ENCODE data around the gene HHIP. TPM values are rescaled to one million over a fixed set of nuclear protein-coding genes. Genes with fewer than 3 reads are reported as not detected.

The HHIP gene
- total and polyA plus RNA-seq, 5 donors, result 0.03 to 1.2 (median 0.27) TPM; not detected in 1

- ATAC-seq (no peak), DNase-seq (no peak)
- Histone ChIP-seq H3K9me3 (ENCODE audit: control insufficient read depth, low read length) (no peaks in the 10 kb centered on the region), H3K27ac (ENCODE audit: low read length) (no peak overlapping the region), H3K4me3 (ENCODE audit: low read length) (no peak overlapping the region), H3K27me3 (ENCODE audit: control insufficient read depth, insufficient read depth) (no peaks in the 10 kb centered on the region), H3K4me1 (ENCODE audit: control insufficient read depth, insufficient read depth, low read length) (peaks cover 2% of the 10 kb centered on the region)
- WGBS, result 63% methylated on average over 12 of the region's 12 CpGs
- intact Hi-C loops (cut with DNase I), result no loop called here
Measured at GRCh38 chr4:144644368-144645101, 1.4 kb upstream of the HHIP start.

- intact Hi-C loops (cut with DNase I), result no loop called here
- peak overlapping the region; percentile 74 for H3K4me3 ChIP-seq (ENCODE audit: low read length)
- H3K9me3 ChIP-seq (ENCODE audit: control insufficient read depth, low read length), result no peaks in the 10 kb centered on the region
- 25% methylated on average over 29 of the region's 29 CpGs for WGBS
- peaks cover 2% of the 10 kb centered on the region for H3K4me1 ChIP-seq (ENCODE audit: control insufficient read depth, insufficient read depth, low read length)
- H3K27me3 ChIP-seq (ENCODE audit: control insufficient read depth, insufficient read depth), result no peaks in the 10 kb centered on the region
- peak; percentile 22 to 23 for ATAC-seq
- peak in 2 of 3 donors; percentile 9 to 56 for DNase-seq
- H3K27ac ChIP-seq (ENCODE audit: low read length), result no peak overlapping the region
Measured at GRCh38 chr4:144645102-144645630, 790 bp upstream of the HHIP start.

GRCh38 chr4:144646523-144647094 lies 653 bp downstream of the HHIP start:
- under 1% methylated on average over 22 of the region's 22 CpGs for whole genome bisulfite sequencing
- intact Hi-C loops (cut with DNase I), result no loop called here
- Histone ChIP-seq H3K27me3 (ENCODE audit: control insufficient read depth, insufficient read depth) (no peaks in the 10 kb centered on the region), H3K9me3 (ENCODE audit: control insufficient read depth, low read length) (no peaks in the 10 kb centered on the region), H3K4me3 (ENCODE audit: low read length) (peak overlapping the region; percentile 74), H3K27ac (ENCODE audit: low read length) (no peak overlapping the region), H3K4me1 (ENCODE audit: control insufficient read depth, insufficient read depth, low read length) (peaks cover 2% of the 10 kb centered on the region)
- peak; percentile 19 to 43 for ATAC-seq
- DNase-seq, result peak in 2 of 3 donors; percentile 38 to 43

GRCh38 chr4:144647095-144647561 lies 1.2 kb downstream of the HHIP start:
- Histone ChIP-seq H3K27ac (ENCODE audit: low read length) (no peak overlapping the region), H3K4me1 (ENCODE audit: control insufficient read depth, insufficient read depth, low read length) (peaks cover 2% of the 10 kb centered on the region), H3K4me3 (ENCODE audit: low read length) (peak overlapping the region; percentile 74), H3K9me3 (ENCODE audit: control insufficient read depth, low read length) (no peaks in the 10 kb centered on the region), H3K27me3 (ENCODE audit: control insufficient read depth, insufficient read depth) (no peaks in the 10 kb centered on the region)
- intact Hi-C loops (cut with DNase I), result no loop called here
- 3% methylated on average over 20 of the region's 20 CpGs for WGBS
- DNase-seq (peak in 1 of 3 donors; percentile 20), ATAC-seq (no peak)

- no peak for ATAC-seq
- WGBS, result 39% methylated on average over 4 of the region's 4 CpGs
- H3K4me3 ChIP-seq (ENCODE audit: low read length), result peak overlapping the region; percentile 74
- intact Hi-C loops (cut with DNase I), result no loop called here
- no peaks in the 10 kb centered on the region for H3K9me3 ChIP-seq (ENCODE audit: control insufficient read depth, low read length)
- H3K27ac ChIP-seq (ENCODE audit: low read length), result no peak overlapping the region
- DNase-seq, result no peak
- H3K4me1 ChIP-seq (ENCODE audit: control insufficient read depth, insufficient read depth, low read length), result peaks cover 2% of the 10 kb centered on the region
- H3K27me3 ChIP-seq (ENCODE audit: control insufficient read depth, insufficient read depth), result no peaks in the 10 kb centered on the region
Measured at GRCh38 chr4:144647590-144647989, 1.6 kb downstream of the HHIP start.

- Histone ChIP-seq H3K9me3 (ENCODE audit: control insufficient read depth, low read length) (no peaks in the 10 kb centered on the region), H3K27ac (ENCODE audit: low read length) (no peak overlapping the region), H3K4me1 (ENCODE audit: control insufficient read depth, insufficient read depth, low read length) (peaks cover 2% of the 10 kb centered on the region), H3K4me3 (ENCODE audit: low read length) (no peak overlapping the region), H3K27me3 (ENCODE audit: control insufficient read depth, insufficient read depth) (no peaks in the 10 kb centered on the region)
- DNase-seq (no peak), ATAC-seq (no peak)
- WGBS, result 55% methylated on average over 2 of the region's 2 CpGs
- intact Hi-C loops (cut with DNase I), result no loop called here
Measured at GRCh38 chr4:144648042-144648441, 2.1 kb downstream of the HHIP start.

GRCh38 chr4:144649646-144650045 lies 3.7 kb downstream of the HHIP start:
- DNase-seq, result no peak
- no peaks in the 10 kb centered on the region for H3K9me3 ChIP-seq (ENCODE audit: control insufficient read depth, low read length)
- H3K27ac ChIP-seq (ENCODE audit: low read length), result no peak overlapping the region
- peaks cover 2% of the 10 kb centered on the region for H3K4me1 ChIP-seq (ENCODE audit: control insufficient read depth, insufficient read depth, low read length)
- no peaks in the 10 kb centered on the region for H3K27me3 ChIP-seq (ENCODE audit: control insufficient read depth, insufficient read depth)
- no peak for ATAC-seq
- no peak overlapping the region for H3K4me3 ChIP-seq (ENCODE audit: low read length)
- intact Hi-C loops (cut with DNase I), result no loop called here
- 96% methylated on average over 1 of the region's 1 CpG for WGBS

GRCh38 chr4:144650311-144651005 lies 4.5 kb downstream of the HHIP start:
- WGBS, result 89% methylated on average over 5 of the region's 5 CpGs
- Histone ChIP-seq H3K9me3 (ENCODE audit: control insufficient read depth, low read length) (no peaks in the 10 kb centered on the region), H3K4me3 (ENCODE audit: low read length) (no peak overlapping the region), H3K4me1 (ENCODE audit: control insufficient read depth, insufficient read depth, low read length) (peaks cover 2% of the 10 kb centered on the region), H3K27ac (ENCODE audit: low read length) (no peak overlapping the region), H3K27me3 (ENCODE audit: control insufficient read depth, insufficient read depth) (no peaks in the 10 kb centered on the region)
- intact Hi-C loops (cut with DNase I), result no loop called here
- ATAC-seq (no peak), DNase-seq (no peak)

- Histone ChIP-seq H3K9me3 (ENCODE audit: control insufficient read depth, low read length) (no peaks in the 10 kb centered on the region), H3K4me3 (ENCODE audit: low read length) (no peak overlapping the region), H3K27ac (ENCODE audit: low read length) (no peak overlapping the region), H3K27me3 (ENCODE audit: control insufficient read depth, insufficient read depth) (no peaks in the 10 kb centered on the region), H3K4me1 (ENCODE audit: control insufficient read depth, insufficient read depth, low read length) (no peaks in the 10 kb centered on the region)
- intact Hi-C loops (cut with DNase I), result no loop called here
- no peak for DNase-seq
- no peak for ATAC-seq
- WGBS, result 85% methylated on average over 4 of the region's 4 CpGs
Measured at GRCh38 chr4:144653781-144654545, 8.0 kb downstream of the HHIP start.

GRCh38 chr4:144655491-144655890 lies 9.5 kb downstream of the HHIP start:
- Histone ChIP-seq H3K9me3 (ENCODE audit: control insufficient read depth, low read length) (no peaks in the 10 kb centered on the region), H3K4me1 (ENCODE audit: control insufficient read depth, insufficient read depth, low read length) (no peaks in the 10 kb centered on the region), H3K27ac (ENCODE audit: low read length) (no peak overlapping the region), H3K4me3 (ENCODE audit: low read length) (no peak overlapping the region), H3K27me3 (ENCODE audit: control insufficient read depth, insufficient read depth) (no peaks in the 10 kb centered on the region)
- ATAC-seq, result no peak
- DNase-seq, result no peak
- WGBS, result 95% methylated on average over 2 of the region's 2 CpGs
- intact Hi-C loops (cut with DNase I), result no loop called here
